GM12892 (cell line): ENCODE measurements around the gene DISP3.

Experiments
- POLR2A ChIP-seq: IDR thresholded peaks from 2 replicates; pipeline ENCODE4 v1.6.1; 2011; ENCODE audit warnings: low read depth, low read length, control low read depth
- POLR2AphosphoS5 ChIP-seq: IDR thresholded peaks from 2 replicates; pipeline ENCODE4 v1.6.1; 2011; ENCODE audit warnings: low read depth, low read length, control low read depth

DNA sequence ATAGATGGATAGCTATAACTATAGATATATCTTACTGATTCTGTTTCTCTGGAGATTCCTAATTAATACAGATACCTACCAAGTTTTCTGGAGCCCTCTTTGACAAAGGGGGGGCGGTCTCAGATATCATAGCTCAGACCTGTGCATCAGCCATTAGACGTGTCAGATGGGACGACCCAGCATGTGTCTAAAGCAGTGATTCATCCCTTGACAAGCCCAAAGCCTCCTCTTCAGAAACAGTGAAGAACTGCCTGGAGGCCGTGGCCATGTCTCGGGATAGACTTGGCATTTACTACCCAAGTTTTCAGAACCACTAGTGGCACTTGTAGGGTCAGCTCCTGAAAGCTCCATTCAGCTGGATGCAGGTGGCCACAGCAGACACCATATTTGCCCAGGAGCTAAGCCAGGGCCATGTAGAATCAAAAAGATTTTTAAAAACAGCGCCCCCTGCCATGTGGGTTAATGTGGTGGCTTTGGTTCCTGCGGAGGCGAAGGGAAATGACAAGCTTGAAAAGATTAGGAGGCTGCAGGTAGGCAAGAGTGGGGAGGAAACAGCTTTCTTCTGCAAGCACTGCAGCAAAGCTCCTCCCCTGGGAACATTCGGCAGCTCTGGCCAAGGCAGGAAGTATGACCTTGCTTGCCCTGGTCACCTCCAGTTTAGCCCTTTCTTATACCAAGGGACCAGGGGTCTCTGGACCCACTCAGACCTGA lies 93.1 kb downstream of the DISP3 start:
- TF ChIP-seq POLR2AphosphoS5 (no peak), POLR2A (no peak)
